Measurements from ENCODE around the gene SLC22A7.

DNA sequence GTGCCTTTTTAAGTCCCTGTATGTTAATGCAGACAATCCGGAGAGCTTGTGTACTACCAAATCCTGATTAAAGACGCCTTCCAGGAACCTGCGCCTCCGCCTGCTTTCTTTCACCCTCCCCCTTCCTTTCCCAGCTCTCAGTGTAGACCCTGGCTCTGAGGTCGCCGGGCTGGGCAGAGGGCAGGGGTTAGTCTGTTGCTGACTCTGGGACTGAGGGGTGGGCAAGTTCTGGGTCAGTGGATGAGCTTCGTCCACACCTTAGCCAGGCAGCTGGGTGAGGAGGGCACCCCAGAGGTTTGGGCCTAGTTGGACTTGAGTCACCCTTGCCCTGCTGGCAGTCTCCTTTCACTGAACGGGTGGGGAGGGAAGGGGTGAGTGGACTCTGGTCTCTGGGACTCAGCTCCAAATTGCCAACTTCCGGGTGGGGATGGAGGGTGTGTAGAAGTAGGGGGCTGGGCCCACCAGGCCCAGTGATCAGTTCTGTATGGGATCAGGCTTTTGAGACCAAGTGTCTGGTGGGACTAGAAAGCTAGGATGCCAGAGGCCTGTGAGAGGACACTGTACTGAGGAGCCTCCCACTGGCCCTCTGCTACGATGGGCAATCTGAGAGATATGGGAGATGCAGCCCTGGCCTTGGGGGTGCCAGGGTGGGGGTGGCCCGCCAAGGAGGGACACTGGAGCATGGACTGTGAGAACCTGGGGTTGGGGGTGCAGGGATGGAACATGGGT, 21.3 kb upstream of the SLC22A7 start:
- TF ChIP-seq, protein P1, sequence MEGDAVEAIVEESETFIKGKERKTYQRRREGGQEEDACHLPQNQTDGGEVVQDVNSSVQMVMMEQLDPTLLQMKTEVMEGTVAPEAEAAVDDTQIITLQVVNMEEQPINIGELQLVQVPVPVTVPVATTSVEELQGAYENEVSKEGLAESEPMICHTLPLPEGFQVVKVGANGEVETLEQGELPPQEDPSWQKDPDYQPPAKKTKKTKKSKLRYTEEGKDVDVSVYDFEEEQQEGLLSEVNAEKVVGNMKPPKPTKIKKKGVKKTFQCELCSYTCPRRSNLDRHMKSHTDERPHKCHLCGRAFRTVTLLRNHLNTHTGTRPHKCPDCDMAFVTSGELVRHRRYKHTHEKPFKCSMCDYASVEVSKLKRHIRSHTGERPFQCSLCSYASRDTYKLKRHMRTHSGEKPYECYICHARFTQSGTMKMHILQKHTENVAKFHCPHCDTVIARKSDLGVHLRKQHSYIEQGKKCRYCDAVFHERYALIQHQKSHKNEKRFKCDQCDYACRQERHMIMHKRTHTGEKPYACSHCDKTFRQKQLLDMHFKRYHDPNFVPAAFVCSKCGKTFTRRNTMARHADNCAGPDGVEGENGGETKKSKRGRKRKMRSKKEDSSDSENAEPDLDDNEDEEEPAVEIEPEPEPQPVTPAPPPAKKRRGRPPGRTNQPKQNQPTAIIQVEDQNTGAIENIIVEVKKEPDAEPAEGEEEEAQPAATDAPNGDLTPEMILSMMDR (IDR thresholded peaks at IDR 0.05; ENCODE audit: insufficient read depth, low read length, poor library complexity, severe bottlenecking), result no peak
- no peak for TF ChIP-seq EZH2phosphoT487 (conservative IDR thresholded peaks at IDR 0.05; ENCODE audit: low read length)
